ENCODE measurements around the gene CD226. TPM values are rescaled to one million over a fixed set of nuclear protein-coding genes. Genes with fewer than 3 reads are reported as not detected.

Gene CD226
- total and polyA plus RNA-seq, 2 of the 4 experiments (the other 2 are of a cell fraction), result 0.29 to 1.1 TPM

- WGBS, 2 experiments (ENCODE audit: extremely low coverage in 2 of 2, insufficient read length in 1 of 2), result 80% methylated on average over 1 of the region's 4 CpGs; no CpG with 5 or more reads in 1 of the 2 experiments
These were observed 76.9 kb downstream of the CD226 start for GRCh38 chr18:69870736-69871135.

More at GRCh38 chr18:69870736-69871135, 76.9 kb downstream of the CD226 start:
- Histone ChIP-seq H4K8ac (ENCODE audit: low read depth in 2 of 2, low read length in 2 of 2) (no peak overlapping the region), H2BK5ac (ENCODE audit: low read depth, low read length, poor library complexity, severe bottlenecking) (no peak overlapping the region), H3K79me1 (ENCODE audit: low read depth in 1 of 2, low read length in 2 of 2) (no peaks in the 10 kb centered on the region), H2BK20ac (ENCODE audit: low read depth, low read length) (no peak overlapping the region), H3K23ac (ENCODE audit: low read depth, low read length) (no peak overlapping the region), H3K27me3 (ENCODE audit: control insufficient read depth, insufficient read depth, low read length) (no peaks in the 10 kb centered on the region), H2AK9ac (replicated peaks; ENCODE audit: low read depth, low read length, poor library complexity) (no peak overlapping the region), H3K9me1 (ENCODE audit: insufficient read depth, low read length) (no peaks in the 10 kb centered on the region; the same call in 1 of the 2 replicates), H3K36me3 (ENCODE audit: control insufficient read depth, insufficient read depth, low read length) (no peaks in the 10 kb centered on the region), H3K4ac (ENCODE audit: low read depth, low read length) (no peak overlapping the region), H4K91ac (ENCODE audit: insufficient read depth, low read depth, low read length) (no peak overlapping the region), H3K14ac (replicated peaks; ENCODE audit: low read depth, low read length) (no peak overlapping the region), H3K18ac (ENCODE audit: low read depth, low read length) (no peak overlapping the region), H3K4me1 (ENCODE audit: control insufficient read depth, insufficient read depth, low read length) (peaks cover 3% of the 10 kb centered on the region), H4K5ac (ENCODE audit: low read depth, low read length) (no peak overlapping the region), H2BK15ac (ENCODE audit: low read depth, low read length) (no peak overlapping the region), H2BK120ac (ENCODE audit: low read depth, low read length) (no peak overlapping the region), H3K9me3 (ENCODE audit: control insufficient read depth, insufficient read depth, low read length) (no peaks in the 10 kb centered on the region), H3K9ac (ENCODE audit: low read depth, low read length) (no peak overlapping the region), H2AFZ (replicated peaks; ENCODE audit: low read length, poor library complexity) (no peak overlapping the region), H4K20me1 (ENCODE audit: insufficient read depth, low read length) (no peaks in the 10 kb centered on the region), H3K4me3 (ENCODE audit: insufficient read depth, low read depth, low read length) (no peak overlapping the region), H3K56ac (ENCODE audit: extremely low read depth, insufficient read depth, low read length) (no peak overlapping the region), H2AK5ac (ENCODE audit: low read depth, low read length) (no peak overlapping the region), H3K4me2 (ENCODE audit: low read depth, low read length) (no peak overlapping the region), H3K27ac (ENCODE audit: insufficient read depth, low read length) (no peak overlapping the region)
- intact Hi-C loops (cut with micrococcal nuclease), result loop anchor here (10.0 kb wide), 1 partner anchor 64 kb away; no protein-coding TSS in a partner anchor
- BruUV-seq (replicated peaks), result no TSS peak
- dilution Hi-C loops (cut with HindIII; ENCODE audit: low sequenced_read_pairs, unreplicated experiment), result no loop called here
- ATAC-seq (ENCODE audit: low read depth) (no peak), DNase-seq (no peak)
- TF ChIP-seq, protein P1, sequence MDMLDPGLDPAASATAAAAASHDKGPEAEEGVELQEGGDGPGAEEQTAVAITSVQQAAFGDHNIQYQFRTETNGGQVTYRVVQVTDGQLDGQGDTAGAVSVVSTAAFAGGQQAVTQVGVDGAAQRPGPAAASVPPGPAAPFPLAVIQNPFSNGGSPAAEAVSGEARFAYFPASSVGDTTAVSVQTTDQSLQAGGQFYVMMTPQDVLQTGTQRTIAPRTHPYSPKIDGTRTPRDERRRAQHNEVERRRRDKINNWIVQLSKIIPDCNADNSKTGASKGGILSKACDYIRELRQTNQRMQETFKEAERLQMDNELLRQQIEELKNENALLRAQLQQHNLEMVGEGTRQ (IDR thresholded peaks at IDR 0.05; ENCODE audit: low read depth, low read length), result no peak
- TF ChIP-seq BHLHE40 (IDR thresholded peaks at IDR 0.05; ENCODE audit: low read depth, low read length) (no peak), MXI1 (IDR thresholded peaks at IDR 0.05; ENCODE audit: borderline replicate concordance, low read depth, low read length) (no peak), SMC3 (IDR thresholded peaks at IDR 0.05; ENCODE audit: low read depth, low read length) (no peak), MAZ (IDR thresholded peaks at IDR 0.05; ENCODE audit: borderline replicate concordance, low read depth, low read length) (no peak), CHD1 (IDR thresholded peaks at IDR 0.05; ENCODE audit: low read depth, low read length) (no peak), MAFK (IDR thresholded peaks at IDR 0.05; ENCODE audit: low read depth, low read length) (no peak), POLR2A (IDR thresholded peaks at IDR 0.05; ENCODE audit: low read depth, low read length) (no peak), RAD21 (IDR thresholded peaks at IDR 0.05; ENCODE audit: low read length) (no peak), RCOR1 (IDR thresholded peaks at IDR 0.05; ENCODE audit: insufficient replicate concordance, low read length) (no peak), FOS (IDR thresholded peaks at IDR 0.05; ENCODE audit: low read depth, low read length) (no peak), CTCF (conservative IDR thresholded peaks at IDR 0.05; ENCODE audit: low read depth, low read length) (no peak), CEBPB (IDR thresholded peaks at IDR 0.05; ENCODE audit: low read depth, low read length) (no peak)
- TF ChIP-seq, protein P2, sequence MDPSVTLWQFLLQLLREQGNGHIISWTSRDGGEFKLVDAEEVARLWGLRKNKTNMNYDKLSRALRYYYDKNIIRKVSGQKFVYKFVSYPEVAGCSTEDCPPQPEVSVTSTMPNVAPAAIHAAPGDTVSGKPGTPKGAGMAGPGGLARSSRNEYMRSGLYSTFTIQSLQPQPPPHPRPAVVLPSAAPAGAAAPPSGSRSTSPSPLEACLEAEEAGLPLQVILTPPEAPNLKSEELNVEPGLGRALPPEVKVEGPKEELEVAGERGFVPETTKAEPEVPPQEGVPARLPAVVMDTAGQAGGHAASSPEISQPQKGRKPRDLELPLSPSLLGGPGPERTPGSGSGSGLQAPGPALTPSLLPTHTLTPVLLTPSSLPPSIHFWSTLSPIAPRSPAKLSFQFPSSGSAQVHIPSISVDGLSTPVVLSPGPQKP (IDR thresholded peaks at IDR 0.05; ENCODE audit: borderline replicate concordance, low read depth, low read length), result no peak
- ChIA-PET CTCF (interaction anchor here (0.7 kb wide), 1 partner anchor 19 kb away, joined by 5 read pairs; no protein-coding TSS in a partner anchor), POLR2A (ENCODE audit: unreplicated experiment) (no interaction called here)
- in situ Hi-C loops (cut with MboI; ENCODE audit: low sequenced_read_pairs), result no loop called here

All from IMR-90 (cell line).